NCI-H1092 treated with DMSO at 0.1 percent for 48 hours (cell line): ENCODE measurements around the gene TFF2.

ENCODE experiments used
- DNase-seq: peaks from one replicate; lab custom pipeline; 2025; lab: John Stamatoyannopoulos, UW

Gene TFF2

DNA sequence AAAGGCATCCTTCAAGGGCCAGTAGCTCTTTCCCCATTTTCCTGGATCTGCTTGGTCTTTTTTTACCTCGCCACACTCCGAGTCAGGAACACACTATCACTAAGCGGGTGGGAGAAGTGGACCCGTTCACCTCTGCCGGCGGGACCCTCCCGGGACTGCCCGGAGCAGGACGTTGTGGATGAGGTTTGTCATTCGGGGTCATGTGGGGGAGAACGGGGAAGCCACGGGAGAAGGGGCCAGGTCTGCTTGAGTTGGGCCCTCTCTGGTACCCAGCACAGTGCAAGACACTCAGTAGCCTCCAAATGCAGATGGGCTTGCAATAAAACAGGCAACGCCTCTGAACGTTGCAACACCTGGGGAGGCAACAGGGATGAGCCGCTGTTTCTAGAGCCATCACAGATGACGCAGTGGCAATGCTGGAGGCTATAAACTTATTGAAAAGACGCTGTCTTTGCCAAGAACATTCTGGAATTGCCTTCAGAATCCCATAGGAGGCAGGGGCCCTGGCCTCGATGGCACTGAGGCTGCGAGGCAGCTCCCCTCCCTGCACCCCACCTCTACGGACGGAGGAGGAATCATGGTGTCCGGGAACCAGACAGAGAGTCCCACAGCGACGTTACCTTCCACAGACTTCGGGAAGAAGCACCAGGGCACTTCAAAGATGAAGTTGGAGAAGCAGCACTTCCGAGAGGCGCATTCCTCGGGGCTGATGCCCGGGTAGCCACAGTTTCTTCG, 3.8 kb downstream of the TFF2 start:
- no peak for DNase-seq

GRCh38 chr21:42346441-42346840, 4.4 kb downstream of the TFF2 start:
- DNase-seq, result no peak

- DNase-seq, result no peak
Observed at GRCh38 chr21:42344631-42345030, 6.2 kb downstream of the TFF2 start.

- no peak for DNase-seq
Observed at GRCh38 chr21:42343963-42344510, 6.8 kb downstream of the TFF2 start.

GRCh38 chr21:42343556-42343955, 7.2 kb downstream of the TFF2 start:
- no peak for DNase-seq

GRCh38 chr21:42343101-42343500, 7.7 kb downstream of the TFF2 start:
- DNase-seq, result no peak

DNA sequence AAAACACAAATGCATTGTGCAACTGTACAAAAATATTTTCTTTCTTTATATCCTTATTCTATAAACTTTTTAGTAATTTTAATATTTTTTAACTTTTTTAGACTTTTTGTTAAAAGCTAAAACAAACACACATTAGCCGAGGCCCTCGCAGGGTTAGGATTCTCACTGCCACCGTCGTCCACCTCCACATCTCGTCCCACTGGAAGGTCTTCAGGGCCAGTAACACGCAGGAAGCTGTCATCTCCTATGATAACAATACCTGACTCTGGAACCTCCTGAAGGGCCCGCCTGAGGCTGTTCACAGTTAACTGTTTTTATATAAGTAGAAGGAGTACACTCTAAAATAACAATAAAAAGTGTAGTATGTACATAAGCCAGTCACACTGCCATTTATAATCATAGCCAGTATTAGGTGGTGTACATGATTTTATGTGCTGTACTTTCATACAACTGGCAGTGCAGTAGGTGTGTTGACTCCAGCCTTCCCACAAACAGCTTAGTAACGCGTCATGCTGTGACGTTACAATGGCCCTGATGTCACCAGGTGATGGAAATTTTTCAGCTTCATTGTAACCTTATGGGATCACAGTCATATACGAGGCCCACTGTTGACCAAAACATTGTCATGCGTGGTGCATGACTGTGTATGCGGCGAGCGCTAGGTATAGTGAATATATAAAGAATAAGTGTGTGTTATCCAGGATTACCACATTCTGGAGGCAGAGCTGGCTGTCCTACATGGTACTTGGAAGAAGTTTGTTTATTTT, 8.8 kb downstream of the TFF2 start:
- no peak for DNase-seq

DNA sequence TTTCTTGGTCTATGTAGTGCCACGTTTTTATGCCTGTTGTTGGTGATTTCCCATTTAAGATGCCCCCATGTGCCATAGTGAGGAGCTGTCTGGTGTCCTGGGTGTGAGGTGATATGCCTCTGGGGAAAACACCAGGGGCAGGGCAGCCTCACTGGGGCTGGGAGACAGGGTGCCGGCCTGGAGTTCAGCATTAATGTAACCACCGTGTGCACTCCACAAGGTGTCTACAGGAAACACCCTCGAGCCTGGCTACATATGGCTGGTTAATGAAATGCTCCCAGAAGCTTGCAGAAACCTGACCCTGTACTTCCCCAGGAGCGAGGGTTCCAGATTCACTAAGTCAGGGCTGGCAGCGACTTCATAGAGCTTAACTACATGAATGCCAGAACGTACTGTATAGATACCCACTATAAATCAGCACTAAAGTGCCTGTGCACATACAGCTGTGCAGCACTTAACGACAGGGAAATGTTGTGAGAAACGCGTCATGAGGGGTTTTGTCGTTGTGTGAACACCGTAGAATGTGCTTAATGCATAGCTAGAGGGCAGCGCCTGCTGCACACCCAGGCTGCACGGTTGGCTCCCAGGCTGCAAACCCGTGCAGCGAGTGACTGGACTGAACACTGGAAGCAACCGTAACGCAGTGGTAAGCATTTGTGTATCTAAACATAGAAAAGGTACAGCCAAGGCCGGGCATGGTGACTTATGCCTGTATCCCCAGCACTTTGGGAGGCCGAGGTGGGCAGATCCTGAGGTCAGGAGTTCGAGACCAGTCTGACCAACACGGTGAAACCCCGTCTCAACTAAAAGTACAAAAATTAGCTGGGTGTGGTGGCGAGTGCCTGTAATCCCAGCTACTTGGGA, 10.4 kb downstream of the TFF2 start:
- DNase-seq, result peak; percentile 9

- DNase-seq, result no peak
Observed at GRCh38 chr21:42338729-42339715, 11.8 kb downstream of the TFF2 start.

- peak; percentile 95 for DNase-seq
Observed at GRCh38 chr21:42337830-42338728, 12.7 kb downstream of the TFF2 start.

- no peak for DNase-seq
Observed at GRCh38 chr21:42337276-42337675, 13.5 kb downstream of the TFF2 start.

DNA sequence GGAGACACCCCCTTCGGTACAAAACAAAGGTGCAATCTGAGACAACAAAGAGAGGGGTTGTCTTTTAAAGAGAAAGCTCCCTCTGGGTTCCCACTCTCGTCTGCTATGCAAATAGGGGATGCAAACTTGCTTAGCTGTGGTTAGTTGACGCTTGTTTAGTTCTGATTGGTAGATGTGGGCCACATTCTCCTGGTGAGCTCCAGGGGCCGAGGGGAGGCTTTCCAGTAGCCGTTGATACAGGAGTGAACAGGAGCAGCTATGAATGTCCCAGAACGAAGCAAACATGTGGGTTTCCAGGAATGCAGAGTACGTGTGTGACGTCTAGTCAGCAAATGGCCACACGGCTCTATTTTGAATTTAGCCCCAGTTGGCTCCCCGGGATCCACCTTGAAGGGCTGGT, 14.7 kb downstream of the TFF2 start:
- no peak for DNase-seq

- no peak for DNase-seq
Observed at GRCh38 chr21:42332557-42333317, 18.1 kb downstream of the TFF2 start.

- DNase-seq, result no peak
Observed at GRCh38 chr21:42331660-42332059, 19.1 kb downstream of the TFF2 start.

DNA sequence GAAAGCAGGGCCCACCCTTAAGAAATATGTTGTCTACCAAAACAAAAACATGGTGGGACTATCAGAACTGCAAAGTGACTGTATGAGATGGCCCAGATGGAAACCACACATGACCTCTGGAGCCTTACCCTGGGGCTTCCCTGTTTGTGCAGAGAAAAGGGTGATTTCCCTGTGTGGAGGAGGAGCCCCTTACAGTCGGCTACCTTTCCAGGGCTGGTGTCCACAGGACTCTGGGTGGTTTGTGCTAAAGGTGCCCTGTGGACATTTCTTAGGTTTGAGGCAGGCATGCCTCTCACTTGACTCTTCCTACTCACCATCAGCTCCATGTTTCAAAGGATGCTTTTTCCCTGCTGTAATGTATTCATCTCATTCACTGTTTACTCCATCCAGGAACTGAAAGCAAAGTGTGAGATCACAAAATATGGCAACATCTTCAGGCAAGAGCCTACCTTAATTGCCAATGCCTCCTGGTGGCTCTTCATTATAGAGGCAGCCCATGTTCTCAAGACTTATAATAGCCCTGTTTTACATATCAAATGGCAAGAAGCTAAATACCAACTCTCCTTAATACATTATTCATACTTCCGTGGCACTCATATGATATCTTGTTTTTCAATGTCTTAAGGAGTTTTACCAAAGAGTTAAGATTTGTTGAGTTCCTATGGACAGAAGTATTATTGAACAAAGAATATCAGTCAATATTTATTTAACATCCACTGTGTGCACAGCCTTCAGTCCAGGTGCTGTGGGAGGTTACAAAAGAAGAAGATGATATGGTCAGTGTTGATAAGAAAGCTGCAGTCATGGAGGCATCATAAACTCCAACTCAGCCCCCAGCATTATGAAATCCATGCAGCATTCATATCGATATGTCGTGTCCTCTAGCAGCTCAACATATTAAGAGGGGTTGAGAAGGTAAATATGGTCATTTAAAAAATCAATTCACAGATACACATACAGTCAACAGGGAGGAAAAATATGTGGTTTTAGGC, 20.1 kb downstream of the TFF2 start:
- DNase-seq, result peak; percentile 27

- no peak for DNase-seq
Observed at GRCh38 chr21:42324896-42325295, 25.9 kb downstream of the TFF2 start.

GRCh38 chr21:42321845-42322244, 28.9 kb downstream of the TFF2 start:
- no peak for DNase-seq

DNA sequence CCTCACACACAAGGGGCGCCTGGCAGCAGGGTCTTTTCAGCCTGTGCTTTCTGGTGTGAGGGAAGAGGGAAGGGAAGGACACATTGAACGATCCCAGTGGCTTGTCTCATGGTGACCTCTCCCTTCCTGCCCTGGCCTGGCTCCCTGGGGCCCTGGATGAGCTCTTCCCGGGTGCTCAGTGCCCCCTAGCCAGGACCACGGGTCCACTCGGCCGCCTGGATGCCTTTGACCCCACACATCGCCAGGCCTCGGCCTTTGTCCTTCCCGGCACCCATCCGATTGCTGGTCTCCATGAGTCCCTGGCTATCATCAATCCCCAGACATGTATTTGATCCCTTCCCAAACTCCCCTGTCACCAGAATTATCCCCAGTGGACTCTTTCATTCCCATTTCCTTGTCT, 29.6 kb downstream of the TFF2 start:
- no peak for DNase-seq
